ENCODE data around the gene MDGA2.
"Not testable (repeated sequence)": the region's sequence is repeated elsewhere in the genome, so short reads cannot be mapped to it uniquely, and the experiment has no call there.

MDGA2 gene

DNA sequence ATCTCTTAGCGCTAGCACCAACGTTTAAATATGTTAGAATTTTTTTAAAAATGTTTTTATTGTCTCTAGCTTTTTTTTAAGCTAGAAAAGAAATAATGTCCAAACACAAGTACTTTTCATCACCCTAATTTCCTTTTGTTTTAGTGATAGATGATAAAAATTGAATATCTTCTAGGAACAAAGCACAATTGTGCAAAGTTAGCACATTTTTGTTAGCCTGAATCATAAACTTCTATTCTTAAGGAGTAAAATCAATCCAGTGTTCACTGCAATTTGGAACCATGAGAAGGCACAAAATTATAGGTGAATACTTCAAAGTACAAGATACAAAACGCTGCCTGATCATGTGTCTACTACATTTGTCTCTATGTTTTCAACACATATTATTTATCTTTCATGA lies 615.4 kb downstream of the MDGA2 start:
- no peak for DNase-seq

DNA sequence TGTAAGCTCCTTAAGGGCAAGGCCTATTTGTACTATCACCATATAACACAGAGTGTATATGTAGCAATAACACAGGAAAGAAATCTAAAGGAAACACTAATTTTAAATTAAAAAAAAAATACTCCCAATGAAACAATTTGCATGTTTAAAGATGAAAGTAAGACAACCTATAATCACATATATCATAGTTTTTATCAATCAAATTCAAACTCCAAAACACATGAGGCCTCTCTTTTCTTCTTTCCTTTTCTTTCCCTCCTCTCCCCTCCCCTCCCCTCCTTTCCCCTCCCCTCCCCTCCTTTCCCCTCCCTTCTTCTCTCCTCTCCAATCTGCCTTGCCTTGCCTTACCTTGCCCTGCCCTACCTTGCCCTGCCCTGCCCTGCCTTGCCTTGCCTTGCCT lies 618.0 kb downstream of the MDGA2 start:
- DNase-seq: no peak

DNA sequence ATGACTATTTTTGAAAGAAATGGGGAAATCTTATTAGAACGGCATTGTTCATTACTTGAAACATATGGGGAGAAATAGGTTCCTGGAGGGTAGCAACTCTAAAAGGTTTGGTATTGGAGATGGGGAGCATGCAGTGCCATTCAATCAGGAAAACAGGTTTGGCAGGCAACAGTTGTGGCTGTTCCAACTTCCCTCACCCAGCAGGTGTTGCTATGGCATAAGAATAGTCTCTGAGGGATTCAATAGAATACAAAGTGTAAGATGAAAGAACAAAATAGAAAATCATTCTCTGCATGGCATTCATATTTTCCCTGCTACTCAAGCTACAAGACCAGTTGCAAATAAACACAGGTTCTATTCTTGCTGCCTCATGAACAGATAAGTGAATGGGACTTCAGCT lies 630.6 kb downstream of the MDGA2 start:
- no peak for DNase-seq

DNA sequence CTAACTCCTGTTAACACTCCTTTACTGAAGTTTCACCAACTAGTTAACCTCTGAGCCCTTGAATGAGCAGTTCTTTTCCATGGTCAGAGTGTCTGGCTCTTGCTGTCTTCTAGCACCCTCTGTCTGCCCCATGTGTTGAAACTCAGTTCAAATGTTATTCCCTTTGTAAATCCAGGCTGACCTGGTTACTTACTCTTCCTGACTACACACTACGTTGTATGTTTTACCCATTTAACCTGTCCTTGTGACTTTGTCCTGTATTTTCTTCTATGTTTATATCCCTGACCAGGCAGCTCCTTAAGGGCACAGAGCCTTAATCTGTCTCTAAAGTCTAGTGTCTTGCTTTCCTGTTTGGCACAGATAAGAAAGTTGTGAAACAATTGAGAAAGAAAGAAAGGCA lies 634.9 kb downstream of the MDGA2 start:
- no peak for DNase-seq

DNA sequence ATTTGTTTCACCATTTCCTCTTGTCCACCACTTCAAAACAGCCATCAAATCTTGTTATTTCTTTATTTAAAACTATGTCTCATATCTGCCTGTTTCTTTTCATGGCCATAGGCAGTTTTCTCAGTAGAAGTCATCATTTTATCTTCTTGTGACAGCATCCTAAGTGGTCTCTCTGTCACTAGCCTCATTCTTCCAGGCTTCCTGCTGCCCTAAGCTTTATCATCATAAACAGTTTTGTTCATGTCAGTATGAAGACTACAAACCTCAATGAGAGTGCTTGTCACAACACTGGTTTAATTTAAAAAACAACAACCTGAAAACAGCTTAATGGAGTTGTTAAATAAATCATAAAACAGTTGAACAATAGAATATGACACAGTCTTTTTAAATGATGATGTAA lies 636.1 kb downstream of the MDGA2 start:
- no peak for DNase-seq

DNA sequence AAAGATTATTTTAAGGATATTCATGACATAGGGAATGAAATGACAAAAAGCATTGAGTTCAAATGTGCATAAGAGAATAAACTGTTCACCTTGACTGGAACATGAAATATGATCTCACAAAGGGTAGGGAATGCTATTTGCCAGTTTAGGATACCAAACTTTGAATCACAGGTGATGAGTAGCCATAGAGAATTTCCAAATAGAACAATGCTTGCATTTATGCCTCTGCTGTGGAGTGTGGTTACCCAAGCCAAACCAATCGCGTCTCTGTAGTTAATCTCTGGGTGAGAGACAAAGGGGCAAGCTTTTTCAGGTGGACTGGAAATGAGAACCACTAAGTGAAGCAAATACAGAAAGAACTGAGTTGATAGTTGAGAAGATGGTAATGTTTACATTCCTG lies 652.7 kb downstream of the MDGA2 start:
- no peak for DNase-seq

DNA sequence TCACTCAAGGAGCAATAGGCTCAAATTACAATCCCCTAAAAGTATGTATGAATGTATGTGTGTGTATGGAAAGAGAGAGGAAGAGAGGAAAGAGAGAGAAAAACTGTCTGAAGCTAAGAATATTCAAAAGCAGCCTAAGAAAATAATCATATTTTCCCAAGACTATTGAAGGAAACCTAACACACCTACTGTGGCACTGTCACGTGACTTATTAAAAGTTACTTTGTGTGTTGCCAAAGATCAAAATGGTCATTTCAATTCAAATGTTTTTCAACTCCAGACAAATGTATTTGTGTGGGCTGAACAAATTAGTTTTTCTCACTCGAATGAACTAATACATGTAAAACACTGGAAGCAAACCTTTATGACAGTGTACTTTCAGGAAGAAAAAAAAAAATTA lies 654.9 kb downstream of the MDGA2 start:
- no peak for DNase-seq

DNA sequence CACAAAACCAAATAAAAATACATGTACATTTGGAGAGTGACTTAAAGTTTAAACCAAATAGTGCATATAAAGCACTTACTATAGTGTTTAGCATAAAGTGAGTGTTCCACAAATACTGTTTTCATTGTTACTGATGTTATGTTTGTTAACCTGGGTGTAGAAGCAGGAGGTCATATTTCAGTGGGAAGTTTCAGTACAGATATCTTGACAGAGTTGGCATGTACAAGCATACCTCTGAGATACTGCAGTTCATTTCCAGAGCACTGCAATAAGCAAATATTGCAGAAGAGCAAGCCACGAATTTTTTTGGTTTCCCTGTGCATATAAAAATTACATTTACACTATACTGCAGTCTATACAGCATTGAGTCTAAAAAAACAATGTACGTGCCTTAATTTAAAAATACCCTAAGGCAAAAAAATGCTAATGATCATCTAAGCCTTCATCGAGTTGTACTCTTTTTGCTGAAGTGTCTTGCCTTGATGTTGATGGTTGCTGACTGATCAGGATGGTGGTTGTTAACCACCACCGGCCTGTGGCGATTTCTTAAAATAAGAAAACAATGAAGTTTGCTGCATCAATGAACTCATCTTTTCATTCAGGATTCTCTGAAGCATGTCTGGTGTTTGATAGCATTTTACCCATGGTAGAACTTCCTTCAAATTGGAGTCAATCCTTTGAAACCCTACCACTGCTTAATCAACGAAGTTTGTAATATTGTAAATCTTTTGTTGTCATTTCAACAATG lies 662.7 kb downstream of the MDGA2 start:
- DNase-seq: no peak

DNA sequence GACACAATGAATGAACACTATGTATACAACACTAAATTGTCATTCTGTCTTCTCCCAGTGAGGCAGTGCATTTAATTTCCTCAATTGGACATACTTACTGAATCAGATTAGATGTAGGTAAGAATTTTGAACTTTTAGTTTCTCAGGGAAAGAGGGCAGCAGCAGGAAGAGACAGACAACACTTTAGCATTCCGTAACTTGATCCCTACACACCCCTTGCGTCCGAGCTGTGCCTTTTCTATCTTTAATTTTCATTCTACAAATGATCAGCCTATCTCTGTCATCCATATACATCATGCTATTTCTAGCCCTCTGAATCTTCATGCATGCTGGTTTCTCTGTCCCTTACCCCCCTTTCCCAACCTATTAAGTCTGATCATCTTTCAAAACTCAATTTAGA lies 665.8 kb downstream of the MDGA2 start:
- no peak for DNase-seq

DNA sequence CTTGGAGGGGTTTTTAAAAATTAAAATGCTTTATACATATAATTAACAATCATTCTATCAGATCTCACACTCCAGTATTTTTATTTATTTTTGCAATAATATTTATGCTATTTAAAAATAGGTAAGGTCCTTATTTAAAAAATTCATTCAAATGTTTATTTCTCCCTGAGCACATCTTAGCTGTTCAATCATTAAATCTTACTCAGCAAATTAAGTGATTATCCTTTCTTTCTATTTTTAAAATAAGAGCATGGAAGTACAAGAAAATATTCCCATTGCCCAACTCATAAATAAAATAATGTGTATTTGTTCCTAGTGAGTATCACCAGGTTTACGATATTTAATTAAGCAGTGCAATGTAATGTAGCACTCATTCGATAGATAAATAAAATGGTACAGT lies 666.7 kb downstream of the MDGA2 start:
- no peak for DNase-seq

DNA sequence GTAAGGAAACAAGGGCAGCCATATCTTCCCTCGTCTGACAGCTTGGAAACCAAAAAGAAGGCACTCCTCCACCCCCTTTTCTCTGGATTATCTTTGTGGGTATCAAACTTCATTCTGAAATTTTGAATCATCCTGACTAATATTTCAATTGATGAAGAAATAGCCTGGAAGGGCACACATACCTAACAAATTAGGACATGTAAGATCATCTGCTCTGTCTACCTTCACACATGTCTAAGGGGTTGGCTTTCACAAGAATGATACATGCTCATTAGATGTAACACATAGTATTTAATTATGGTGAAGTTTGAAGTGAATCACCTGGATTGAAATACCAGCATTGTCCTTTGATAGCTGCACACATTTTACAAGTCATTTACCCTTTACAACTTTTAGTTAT lies 675.7 kb downstream of the MDGA2 start:
- no peak for DNase-seq

DNA sequence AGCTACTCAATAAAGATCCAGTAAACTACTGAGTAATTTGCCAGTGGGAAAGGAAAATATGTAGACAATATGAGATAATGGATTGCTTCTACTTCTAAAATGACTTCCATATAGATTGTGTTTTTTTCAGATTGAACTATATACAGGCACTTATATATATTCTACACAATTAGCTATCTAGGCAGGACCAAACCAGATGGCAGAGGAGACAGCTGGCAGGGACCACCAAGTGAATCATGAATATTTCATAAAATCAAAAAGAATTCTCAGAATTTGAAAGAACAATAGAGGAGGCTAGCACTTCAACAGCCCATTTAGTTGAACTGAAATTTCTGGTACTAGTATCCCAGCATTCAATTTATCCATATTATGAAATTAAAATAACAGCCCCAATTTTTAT lies 685.8 kb downstream of the MDGA2 start:
- no peak for DNase-seq

DNA sequence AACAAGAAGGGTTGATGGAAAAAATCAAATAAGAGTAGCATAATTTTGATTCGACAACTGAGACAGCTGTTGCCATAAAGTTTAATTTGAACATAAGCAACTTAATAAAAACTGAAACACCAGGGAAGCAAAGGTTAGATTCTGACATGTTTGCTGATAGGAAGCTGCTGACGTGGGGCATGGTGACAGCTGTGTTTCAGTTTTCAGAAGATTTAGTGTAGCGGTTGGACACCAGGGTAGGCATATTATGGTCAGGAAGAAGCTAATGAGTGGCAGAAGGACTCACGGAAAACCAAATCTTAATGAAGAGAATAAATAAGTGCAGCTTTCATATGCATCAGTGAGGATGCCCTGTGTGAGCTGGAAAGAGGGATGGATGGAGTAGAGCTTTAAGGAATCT lies 687.1 kb downstream of the MDGA2 start:
- DNase-seq: no peak

DNA sequence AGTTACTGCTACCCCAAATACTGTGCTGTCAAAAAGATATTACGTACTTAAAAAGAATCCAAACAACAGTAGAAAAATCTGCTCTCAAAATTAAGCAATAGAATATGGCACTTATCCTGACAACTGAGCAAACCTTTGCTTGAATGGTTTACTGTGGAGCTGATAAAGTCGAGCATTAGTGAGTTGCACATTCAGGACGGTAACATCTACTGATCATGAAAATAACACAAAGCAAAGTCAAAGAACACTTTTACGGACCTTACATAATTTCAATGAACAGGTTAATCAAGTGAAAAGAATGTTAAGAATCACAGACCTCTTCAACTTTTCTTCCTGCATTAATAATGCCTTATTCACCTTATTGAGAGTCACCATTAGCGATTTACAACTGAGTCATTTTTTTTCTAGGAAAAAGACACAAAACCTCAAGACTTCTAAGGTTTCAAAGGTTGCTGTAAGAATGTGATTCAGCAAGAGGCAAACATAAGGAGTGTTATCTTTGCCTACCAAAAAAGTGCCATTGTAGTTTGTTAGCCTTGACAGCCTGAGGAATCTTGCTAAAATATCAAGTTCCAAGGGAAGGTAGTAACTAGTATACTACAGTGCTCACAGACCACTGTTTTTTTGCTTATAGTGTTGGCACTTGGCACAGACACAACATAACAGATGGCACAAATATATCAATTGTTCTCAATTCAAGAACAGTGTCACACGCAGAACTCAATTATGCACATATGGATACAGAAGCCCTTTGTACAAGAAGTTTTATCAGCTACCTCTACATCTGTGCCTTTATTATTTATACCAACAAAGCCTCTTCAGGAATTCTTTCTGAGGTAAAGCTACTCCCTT lies 689.6 kb downstream of the MDGA2 start:
- DNase-seq: no peak

DNA sequence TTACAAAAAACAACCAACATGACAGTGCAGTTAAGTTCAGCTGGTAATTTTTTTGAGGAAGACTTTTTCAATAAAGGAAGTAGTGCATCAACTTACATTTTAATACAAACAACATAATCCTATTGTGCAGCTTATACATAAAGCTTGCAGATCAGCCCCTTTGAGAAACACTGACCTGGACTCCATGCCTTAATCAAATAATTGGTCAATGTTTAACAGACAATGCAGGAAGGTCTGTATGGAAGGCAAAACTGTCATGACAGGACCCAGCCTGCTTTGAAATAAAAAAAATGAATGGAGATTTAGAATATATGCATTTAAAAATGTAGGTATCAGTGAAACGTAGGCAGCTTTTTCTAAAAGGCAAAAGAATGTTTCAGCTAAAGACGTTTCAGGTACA lies 702.1 kb downstream of the MDGA2 start:
- no peak for DNase-seq

DNA sequence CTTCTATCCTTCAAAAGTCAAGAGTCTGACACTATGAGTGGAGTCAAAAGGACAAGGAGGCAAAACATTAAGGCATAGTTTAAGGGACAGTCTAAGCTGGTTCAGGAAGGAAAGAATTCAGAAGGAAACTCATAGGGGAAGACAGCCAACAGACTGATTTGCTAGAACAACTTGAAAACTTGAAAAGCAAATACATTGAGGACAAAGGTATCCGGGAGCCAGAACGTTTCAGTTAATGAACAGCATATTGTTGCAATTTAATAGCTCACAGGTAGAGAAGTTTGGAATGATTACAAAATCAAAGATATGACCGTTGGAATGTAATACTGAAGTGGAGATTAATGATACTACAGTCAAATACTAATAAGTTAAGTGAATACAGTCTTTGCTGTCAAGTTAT lies 711.0 kb downstream of the MDGA2 start:
- DNase-seq: no peak

DNA sequence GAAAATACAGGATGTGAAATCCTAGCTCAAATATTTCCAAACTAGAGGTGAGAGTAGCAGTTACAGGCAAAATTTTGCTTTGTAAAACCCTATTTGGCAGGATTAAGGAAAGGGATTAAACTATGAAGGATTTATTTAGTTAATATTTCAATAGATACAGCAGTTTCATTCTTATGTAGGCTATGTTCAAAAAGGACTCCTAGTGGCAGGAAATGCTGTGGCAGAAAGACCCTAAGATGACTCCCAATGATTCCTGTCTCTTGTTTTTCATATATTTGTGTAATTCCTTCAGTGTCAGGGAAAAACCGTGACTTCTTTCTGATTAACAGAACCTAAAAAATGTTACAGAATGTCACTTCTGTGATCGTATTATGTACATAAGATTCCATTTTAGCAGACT lies 724.3 kb downstream of the MDGA2 start:
- DNase-seq: no peak

DNA sequence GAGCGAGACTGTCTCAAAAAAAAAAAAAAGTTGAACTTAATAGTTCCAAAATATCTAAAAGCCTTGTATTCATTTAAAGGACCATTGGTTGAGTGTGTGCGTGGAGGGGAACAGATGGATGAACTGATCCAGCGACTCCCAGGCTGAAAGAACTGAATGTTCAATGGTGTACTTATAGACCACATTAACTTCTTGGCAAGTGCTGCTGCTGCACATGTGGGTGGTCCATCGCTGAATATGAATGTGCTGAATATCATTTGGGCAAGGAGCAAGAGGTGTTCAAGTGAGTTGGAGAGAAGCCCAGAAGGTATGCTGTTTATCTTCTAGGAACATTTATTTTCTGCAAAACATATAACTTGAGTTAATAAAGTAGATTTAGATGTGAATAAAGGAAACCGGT lies 734.8 kb downstream of the MDGA2 start:
- DNase-seq: no peak

DNA sequence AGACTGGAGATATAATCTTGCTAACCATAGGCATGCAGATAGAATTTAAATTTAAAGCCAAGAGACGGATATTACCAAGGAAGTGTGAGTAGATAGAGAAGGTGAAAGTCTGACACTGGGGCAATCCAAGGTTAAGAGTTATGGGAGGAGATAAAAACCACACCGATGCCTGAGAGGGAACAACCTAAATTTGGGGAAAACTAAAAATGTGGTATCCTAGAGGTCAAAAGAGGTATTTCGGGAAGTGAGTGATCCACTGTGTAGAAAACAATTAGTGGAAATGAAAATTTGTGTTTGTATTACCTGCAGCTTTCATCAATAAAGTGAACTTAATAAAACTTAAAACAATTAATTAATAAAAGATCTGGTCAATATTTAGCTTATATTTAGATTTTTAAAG lies 754.9 kb downstream of the MDGA2 start:
- no peak for DNase-seq

DNA sequence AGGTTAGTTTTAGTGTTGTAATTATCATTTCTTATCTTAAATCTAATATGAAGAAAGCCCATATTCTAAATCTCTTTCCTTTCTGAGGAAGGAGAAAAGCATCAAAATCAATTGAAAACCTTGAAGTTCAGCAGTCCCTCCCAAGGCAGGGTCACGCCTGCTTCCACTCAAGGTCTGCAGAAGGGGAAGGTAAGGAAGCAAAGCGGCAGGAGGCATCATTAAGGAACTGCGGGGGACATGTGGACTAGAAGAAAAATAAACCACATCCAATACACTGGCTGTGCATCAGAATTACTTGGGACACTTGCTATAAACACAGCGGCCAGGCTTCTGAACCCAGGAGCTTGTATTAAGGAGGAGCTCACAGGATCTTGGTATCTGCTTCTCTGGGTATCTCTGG lies 759.9 kb downstream of the MDGA2 start:
- not testable (repeated sequence) for DNase-seq

DNA sequence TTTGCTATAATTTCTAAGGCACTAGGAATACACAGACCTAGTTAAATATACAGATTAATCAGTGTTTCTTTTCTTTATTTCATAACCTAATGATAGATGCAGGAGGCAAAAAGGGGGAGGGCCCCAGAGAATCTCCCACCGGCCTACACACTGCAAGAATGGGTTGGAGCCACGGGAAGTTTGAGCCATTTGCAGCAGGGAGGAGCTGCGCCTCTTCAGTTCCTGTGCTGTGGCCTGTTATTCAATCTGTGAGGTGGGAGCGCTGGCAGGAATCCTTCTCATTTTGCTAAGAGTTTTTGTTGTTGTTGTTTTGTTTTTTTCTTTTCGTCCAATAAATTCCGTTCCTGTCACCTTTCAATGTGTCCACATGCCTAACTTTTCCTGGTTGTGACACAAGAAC lies 772.6 kb downstream of the MDGA2 start:
- DNase-seq: no peak

DNA sequence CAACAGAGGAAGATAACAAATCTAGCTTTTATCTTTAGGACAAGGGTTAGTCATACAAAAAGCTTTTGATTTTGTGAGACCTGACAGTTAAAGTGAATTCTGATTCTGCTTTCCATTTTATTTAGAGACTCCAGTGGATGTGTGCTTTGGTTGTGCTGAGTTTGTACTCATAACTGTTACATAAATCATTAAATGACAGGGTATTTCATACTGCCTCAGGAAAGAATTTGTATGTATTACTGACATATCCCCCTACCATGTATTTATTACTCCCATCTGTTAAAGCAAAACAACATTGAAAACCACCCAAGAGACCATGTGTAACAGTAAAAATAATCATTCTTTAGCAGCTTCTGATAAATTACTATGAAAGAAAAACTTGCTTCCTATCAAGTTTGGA lies 780.9 kb downstream of the MDGA2 start:
- no peak for DNase-seq

DNA sequence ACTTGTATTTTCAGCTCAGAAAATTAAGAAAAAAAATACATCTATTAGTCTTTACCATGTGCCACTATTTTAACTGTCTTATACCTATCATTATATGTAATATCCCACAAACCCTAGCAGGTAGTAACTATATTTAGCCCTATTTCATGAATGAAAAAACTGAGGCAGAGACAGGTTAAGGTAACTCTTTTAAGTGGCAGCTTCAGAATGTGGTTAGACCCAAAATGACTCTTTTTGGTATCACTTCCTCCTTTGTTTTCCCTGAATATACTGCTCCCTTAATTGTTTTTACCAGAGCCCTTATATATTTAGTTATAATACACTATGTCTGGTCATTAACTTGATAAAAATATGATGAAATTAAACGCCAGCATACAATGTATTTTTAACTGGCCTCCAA lies 788.3 kb downstream of the MDGA2 start:
- DNase-seq: no peak

DNA sequence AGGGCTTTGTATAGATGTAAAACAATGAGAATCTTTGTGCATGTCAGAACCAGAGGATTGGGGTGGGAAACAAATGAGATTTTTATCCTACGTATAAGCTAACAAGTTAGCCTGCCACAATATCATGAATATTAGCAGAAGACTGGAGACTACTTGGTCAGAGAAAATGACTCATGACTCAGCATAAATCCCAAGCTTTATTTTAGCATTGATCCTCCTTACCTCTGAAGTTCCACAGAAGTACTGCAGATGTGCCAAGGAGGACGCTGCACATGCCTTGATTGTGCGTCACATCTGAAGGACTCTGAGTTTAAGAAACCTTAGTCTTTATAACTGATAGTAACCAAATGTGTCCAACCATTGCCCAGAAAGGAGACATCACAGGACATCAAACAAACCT lies 789.8 kb downstream of the MDGA2 start:
- no peak for DNase-seq

DNA sequence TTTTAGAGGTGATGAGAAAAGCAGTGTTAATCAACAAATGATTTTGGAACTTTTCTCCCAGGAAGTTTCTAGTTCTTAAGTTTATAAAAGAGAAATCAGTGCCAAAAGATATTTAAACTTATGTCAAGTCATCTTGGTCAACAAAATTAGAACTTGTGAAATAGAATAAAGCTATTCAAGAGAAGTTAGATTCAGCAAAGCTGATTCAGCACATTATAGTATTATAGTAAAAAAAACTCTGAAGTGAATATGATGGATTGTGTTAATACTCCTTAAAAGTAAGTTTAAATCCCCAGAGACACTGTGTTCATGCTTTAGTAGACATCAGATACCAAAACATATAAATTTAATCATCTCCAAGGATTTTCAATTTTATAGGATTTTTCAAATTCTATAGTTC lies 813.7 kb downstream of the MDGA2 start:
- no peak for DNase-seq

All from activated CD4-positive, CD25-positive, alpha-beta regulatory T cell (primary cell).